ENCODE data around the gene SLC1A7. TPM values are rescaled to one million over a fixed set of nuclear protein-coding genes. Genes with fewer than 3 reads are reported as not detected.

SLC1A7 gene
- total and polyA plus RNA-seq, 2 of the 13 experiments (the other 11 are each of a cell fraction or from before 2014, with no cell fraction given) = 0.04 to 2.0 TPM

DNA sequence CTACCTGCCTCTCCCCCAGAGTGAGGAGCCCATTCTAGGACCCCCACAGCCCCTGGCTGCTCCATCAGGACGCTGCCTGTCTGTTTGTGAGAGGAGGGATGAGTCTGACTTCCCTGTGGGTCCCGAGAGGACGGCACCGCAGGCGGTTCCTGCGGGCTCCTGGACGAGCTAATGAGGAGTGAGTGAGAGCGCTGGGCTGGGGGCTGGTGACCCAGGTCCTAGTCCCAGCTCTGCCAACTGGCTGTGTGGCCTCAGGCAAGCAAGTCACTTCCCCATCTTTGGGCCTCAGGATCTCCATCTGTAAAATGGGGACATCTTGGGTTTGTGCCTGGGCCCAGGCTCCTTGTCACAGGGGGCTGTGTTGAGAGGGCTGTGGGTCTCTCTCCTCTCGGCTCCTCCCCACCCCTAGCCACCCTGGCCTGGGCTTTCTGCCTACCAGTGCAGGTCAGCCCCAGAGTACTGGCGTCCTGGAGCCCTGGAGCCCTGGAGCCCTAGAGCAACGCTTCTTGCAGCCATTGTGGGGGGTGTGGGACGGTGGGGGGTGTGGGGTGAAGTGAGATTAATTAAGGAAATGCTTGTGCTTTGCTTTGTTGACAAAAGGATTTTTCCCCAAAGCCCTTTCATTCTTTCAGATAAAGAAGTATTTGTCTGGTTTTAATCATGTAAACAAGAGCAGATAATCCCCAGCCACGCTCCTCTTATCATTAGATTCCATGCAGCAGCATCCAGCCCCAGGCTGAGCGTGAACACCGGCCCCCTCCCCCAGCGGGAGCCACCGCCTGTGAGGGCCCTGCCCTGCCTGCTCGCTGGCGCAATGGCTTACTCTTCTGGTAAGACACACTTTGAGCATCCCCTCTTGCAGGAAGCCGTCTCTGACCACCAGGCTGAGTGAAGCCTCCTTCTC, 26.8 kb downstream of the SLC1A7 start (continued):
- TF ChIP-seq SOX13 (IDR thresholded peaks at IDR 0.05) = peak; percentile 40; the same call in 1 of the 2 replicates
- TF ChIP-seq SOX13 (CRISPR knock-in tag; conservative IDR thresholded peaks at IDR 0.05 in 1 of 2, IDR thresholded peaks at IDR 0.05 in 1 of 2) = peak in 1 of 2 experiments; percentile 61; a peak in 1 of 4 replicates
- TF ChIP-seq ZNF678 (CRISPR knock-in tag; IDR thresholded peaks at IDR 0.05) = no peak
- TF ChIP-seq SALL1 (CRISPR knock-in tag; IDR thresholded peaks at IDR 0.05) = peak; percentile 19; the same call in 1 of the 2 replicates
- 0 out of 2 replicates have a peak, but pooled peaks have one; percentile 23 for TF ChIP-seq ZNF614 (CRISPR knock-in tag; IDR thresholded peaks at IDR 0.05; ENCODE audit: borderline replicate concordance)
- no peak for TF ChIP-seq AGO1 (IDR thresholded peaks at IDR 0.05; ENCODE audit: low read depth, low read length, poor library complexity, severe bottlenecking)
- peak; percentile 28; the same call in 1 of the 2 replicates for TF ChIP-seq TCF7 (IDR thresholded peaks at IDR 0.05; ENCODE audit: low read depth)
- peak; percentile 42; the same call in 1 of the 2 replicates for TF ChIP-seq SAP130 (CRISPR knock-in tag; IDR thresholded peaks at IDR 0.05; ENCODE audit: low read depth)
- TF ChIP-seq CCAR2 (optimal IDR thresholded peaks at IDR 0.05; ENCODE audit: low read depth, low read length) = no peak
- TF ChIP-seq AHR (CRISPR knock-in tag; IDR thresholded peaks at IDR 0.05) = no peak
- no peak for TF ChIP-seq JUN (CRISPR knock-in tag; IDR thresholded peaks at IDR 0.05)
- TF ChIP-seq U2AF2 (IDR thresholded peaks at IDR 0.05; ENCODE audit: low read depth, low read length) = no peak
- TF ChIP-seq MAZ (IDR thresholded peaks at IDR 0.05; ENCODE audit: borderline replicate concordance, low read depth, low read length) = no peak
- peak; percentile 27; the same call in 1 of the 2 replicates for TF ChIP-seq MAZ (CRISPR knock-in tag; IDR thresholded peaks at IDR 0.05; ENCODE audit: low read depth)
- 0 out of 2 replicates have a peak, but pooled peaks have one; percentile 44 for TF ChIP-seq NCOR1 (IDR thresholded peaks at IDR 0.05; ENCODE audit: borderline replicate concordance, low read length)
- TF ChIP-seq, protein P1, sequence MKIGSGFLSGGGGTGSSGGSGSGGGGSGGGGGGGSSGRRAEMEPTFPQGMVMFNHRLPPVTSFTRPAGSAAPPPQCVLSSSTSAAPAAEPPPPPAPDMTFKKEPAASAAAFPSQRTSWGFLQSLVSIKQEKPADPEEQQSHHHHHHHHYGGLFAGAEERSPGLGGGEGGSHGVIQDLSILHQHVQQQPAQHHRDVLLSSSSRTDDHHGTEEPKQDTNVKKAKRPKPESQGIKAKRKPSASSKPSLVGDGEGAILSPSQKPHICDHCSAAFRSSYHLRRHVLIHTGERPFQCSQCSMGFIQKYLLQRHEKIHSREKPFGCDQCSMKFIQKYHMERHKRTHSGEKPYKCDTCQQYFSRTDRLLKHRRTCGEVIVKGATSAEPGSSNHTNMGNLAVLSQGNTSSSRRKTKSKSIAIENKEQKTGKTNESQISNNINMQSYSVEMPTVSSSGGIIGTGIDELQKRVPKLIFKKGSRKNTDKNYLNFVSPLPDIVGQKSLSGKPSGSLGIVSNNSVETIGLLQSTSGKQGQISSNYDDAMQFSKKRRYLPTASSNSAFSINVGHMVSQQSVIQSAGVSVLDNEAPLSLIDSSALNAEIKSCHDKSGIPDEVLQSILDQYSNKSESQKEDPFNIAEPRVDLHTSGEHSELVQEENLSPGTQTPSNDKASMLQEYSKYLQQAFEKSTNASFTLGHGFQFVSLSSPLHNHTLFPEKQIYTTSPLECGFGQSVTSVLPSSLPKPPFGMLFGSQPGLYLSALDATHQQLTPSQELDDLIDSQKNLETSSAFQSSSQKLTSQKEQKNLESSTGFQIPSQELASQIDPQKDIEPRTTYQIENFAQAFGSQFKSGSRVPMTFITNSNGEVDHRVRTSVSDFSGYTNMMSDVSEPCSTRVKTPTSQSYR (CRISPR knock-in tag; IDR thresholded peaks at IDR 0.05; ENCODE audit: borderline replicate concordance) = peak; percentile 91
- no peak for TF ChIP-seq ZNF20 (CRISPR knock-in tag; IDR thresholded peaks at IDR 0.05)
- TF ChIP-seq, protein P2, sequence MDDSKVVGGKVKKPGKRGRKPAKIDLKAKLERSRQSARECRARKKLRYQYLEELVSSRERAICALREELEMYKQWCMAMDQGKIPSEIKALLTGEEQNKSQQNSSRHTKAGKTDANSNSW (CRISPR knock-in tag; IDR thresholded peaks at IDR 0.05; ENCODE audit: borderline replicate concordance) = no peak
- TF ChIP-seq ZMYM3 (CRISPR knock-in tag; IDR thresholded peaks at IDR 0.05) = 0 out of 2 replicates have a peak, but pooled peaks have one; percentile 46
- TF ChIP-seq FOXA1 (IDR thresholded peaks at IDR 0.05) = no peak
- peak; percentile 36; the same call in 1 of the 2 replicates for TF ChIP-seq FOXA1 (CRISPR knock-in tag; IDR thresholded peaks at IDR 0.05)
- TF ChIP-seq ZNF556 (CRISPR knock-in tag; IDR thresholded peaks at IDR 0.05; ENCODE audit: borderline replicate concordance) = no peak
- TF ChIP-seq ZNF589 (CRISPR knock-in tag; conservative IDR thresholded peaks at IDR 0.05) = no peak
- TF ChIP-seq ZNF550 (CRISPR knock-in tag; IDR thresholded peaks at IDR 0.05; ENCODE audit: borderline replicate concordance) = no peak
- TF ChIP-seq XRCC5 (optimal IDR thresholded peaks at IDR 0.05; ENCODE audit: low read length) = no peak

All from HepG2 (cell line).